HG03575 (cell line): ENCODE results near the gene PPP3CB.

ENCODE experiments used
- ATAC-seq: cut with Tn5 transposase; IDR thresholded peaks from one replicate; pipeline ENCODE4 v1.9.1; 2021; ENCODE audit not compliant: unreplicated experiment, insufficient number of reproducible peaks, low FRiP score; ENCODE audit errors: extremely low read depth

Gene PPP3CB

DNA sequence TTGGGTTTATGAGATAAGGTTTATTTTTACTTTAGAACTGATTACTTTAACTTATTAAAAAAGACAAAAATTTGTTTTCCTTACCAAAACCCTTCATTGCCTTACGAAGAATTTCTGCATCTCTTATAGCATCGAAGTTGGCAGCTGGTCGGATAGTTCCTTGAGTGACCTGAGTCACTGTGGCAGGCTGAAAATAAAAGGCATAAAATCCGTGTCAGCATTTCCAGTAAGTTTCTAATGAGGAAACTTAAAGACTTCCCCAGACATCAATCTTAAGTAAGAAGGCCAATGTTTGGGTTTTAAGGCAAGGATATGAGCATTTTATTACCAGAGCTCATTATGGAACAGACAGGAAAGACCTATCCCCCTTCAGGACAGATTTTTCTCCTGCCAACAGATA lies 107.6 kb downstream of the PPP3CB start:
- ATAC-seq = no peak

DNA sequence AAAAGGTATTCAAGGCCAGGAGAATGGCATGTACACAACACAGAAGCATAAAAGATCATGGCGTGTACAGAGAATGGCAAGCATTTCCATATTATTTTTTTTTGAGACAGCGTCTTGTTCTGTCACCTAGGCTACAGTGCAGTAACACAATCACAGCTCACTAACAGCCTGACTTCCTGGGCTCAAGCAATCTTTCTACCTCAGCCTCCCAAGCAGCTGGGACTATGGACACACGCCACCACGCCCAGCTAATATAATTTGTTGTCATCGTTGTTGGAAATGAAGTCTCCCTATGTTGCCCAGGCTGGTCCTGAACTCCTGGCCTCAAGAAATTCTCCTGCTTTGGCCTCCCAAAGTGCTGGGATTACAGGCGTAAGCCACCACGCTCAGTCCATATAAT lies 109.2 kb downstream of the PPP3CB start:
- ATAC-seq = no peak
